DMS153 treated with DMSO at 0.1 percent for 48 hours (cell line): ENCODE measurements around the gene HDAC4.
A peak's percentile ranks its signal among the peaks of the same experiment; 100 is the strongest.
"Not testable (repeated sequence)": the region's sequence is repeated elsewhere in the genome, so short reads cannot be mapped to it uniquely, and the experiment has no call there.

Experiments
- DNase-seq: peaks from one replicate; lab custom pipeline; 2025; ENCODE audit not compliant: unreplicated experiment; lab: John Stamatoyannopoulos, UW

The HDAC4 gene

DNA sequence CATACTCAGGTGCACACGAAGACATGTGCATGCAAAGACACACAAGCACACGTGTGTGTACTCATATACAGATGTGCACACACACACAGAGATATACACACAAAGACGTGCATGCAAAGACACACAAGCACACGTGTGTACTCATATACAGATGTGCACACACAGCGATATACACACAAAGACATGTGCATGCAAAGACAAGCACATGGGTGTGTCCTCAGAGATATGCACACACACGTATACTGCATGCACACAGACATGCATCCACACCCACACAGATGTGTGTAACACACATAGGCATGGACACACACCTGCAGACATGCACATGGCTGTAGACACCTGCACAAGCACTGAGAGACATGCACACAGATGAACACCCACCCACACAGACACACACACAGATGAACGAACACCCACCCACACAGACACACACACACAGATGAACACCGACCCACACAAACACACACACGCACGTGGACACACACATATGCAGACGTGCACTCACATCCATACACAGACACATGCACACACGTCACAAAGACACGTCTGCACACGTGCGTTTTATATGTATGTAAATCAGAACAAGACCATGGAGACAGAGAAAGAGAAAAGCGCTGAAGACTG is 321.0 kb downstream of the HDAC4 start:
- DNase-seq, result no peak

DNA sequence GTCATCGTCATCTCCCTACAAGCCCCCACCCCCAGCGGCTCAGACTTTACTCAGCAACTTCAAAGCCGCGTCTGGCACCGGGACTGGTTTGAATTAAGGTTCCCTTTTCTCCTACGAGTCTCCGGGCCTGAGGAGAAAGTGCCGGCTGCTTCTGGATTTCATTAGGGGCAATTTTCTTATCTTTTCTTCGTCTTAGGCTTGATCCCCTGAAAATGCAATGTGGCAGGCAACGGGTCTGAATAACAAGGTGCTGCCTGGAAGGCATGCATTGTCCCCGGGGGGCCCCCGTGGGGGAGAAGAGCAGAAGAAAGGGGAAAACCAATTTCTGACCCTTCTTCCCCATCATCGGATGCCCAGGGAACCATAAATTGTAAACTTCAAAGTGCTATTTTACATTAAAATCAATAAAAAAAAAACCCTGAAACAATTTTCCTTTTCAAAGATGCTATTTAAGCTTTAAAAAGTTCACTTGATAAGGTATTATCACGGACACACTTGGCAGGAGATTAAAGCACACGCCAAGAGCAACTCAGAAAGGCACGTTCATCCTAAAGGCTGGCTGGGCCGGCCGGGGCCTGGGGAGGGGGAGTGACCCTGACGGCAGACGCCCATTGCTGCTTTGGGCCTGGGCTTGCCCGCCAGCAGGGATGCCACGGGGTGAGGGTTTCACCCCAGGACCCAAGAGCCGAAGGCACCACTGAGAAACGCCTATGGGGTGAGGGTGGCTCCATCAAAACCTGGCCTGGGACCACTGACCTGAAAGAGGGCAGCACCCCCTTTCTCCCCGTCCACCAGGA is 322.5 kb downstream of the HDAC4 start:
- no peak for DNase-seq

DNA sequence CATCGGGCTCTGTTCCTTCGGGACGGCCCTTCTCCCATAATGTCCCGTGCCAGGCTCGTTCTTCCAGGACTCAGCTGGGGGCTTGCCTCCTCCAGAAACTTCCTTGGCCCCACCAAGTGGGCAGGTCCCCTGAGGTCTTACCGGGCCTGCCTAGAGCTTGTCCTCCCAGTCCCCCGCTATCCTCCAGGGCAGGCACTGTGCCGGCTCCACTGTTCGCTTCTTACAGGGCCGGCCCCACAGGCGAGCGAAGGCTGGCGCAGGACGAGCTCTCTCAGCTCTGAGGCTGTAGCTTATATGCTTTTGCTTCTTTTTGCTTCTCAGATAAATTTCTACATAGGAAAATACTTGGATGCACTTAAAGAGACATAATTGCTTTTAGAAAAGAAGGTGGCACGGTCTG is 323.6 kb downstream of the HDAC4 start:
- DNase-seq, result no peak

DNA sequence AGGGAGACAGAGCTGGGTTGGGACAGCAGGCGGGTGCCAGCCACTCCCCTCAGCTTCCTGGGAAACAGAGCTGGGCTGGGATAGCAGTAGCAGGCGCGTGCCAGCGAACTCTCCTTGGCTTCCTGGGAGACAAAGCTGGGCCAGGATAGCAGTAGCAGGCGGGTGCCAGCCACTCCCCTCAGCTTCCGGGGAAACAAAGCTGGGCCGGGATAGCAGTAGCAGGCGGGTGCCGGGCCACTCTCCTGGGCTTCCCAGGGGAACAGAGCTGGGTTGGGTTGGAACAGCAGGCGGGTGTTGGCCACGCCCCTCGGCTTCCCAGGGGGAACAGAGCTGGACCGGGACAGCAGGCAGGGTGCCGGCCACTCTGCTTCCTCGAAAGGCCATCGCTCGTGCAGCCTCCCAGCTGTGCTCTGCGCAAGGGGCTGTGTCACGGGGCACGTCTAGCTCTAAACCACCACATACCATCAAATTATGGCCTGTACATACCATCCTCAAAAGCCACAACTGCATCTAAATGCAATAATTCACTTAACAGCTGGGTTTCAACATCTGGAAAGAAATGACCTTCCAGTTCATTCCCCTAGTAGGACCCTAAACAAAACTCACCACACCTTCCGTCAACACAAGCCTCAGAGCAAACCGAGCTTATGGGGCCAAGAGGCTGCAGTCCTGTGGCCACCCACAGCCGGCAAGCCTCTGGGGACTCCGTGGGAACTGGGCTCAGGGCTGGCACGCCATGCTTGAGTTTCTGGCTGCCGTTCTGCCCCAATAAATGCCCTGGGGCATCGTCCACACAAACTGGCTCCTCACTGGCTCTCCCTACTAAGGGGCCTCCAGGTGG is 324.7 kb downstream of the HDAC4 start:
- peak; percentile 13 for DNase-seq

DNA sequence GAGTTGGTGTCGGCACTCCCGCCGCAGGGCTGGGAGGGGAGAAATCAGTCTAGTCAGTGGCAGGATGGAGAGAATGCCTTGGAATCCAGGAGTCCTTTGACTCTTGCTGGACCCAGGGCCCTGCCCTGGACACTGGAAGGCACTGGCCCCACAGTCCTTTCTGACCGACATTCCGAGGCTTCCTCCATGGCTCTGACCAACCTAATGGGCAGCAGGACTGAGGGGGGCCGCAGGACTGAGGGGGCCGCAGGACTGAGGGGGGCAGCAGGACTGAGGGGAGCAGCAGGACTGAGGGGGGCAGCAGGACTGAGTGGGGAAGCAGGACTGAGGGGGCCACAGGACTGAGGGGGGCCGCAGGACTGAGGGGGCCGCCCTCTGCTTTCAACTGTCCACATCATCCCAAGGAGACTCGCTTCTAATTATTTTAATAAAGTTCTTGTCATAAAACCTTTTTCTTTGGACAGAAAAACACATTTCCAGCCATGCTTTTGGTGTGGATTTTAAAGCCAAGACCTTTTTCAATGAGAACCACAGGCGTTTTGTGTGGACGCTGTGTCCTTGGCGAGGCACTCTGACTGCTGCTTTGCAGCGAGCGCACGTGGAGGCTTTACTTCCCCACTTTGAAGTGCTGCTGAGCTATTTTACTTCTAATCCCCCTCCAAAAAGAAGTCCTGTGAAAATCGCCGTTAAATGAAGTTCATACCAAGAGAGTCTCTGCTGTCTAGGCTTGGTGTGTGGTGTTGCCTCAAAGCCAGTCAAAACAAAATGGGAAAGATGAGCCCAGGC is 326.9 kb downstream of the HDAC4 start:
- DNase-seq, result no peak

DNA sequence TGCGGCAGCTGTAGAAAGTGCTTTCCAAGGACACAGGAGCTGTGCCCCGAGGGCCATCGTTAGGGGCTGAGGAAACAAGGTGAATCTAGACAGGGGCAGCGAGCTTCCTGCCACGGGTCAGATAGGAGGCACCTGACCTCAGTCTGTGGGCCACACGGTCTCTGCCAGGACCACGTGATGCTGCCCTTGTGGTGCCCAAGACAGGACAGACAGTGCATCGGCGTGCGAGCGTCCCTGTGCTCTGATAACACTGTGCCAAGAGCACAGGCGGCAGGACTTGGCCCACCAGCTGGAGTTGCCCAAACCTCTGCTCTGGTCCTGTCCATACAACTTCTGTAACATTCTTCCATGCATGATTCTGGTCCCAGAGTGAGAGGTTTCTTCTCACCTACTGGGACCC is 327.6 kb downstream of the HDAC4 start:
- DNase-seq, result no peak

DNA sequence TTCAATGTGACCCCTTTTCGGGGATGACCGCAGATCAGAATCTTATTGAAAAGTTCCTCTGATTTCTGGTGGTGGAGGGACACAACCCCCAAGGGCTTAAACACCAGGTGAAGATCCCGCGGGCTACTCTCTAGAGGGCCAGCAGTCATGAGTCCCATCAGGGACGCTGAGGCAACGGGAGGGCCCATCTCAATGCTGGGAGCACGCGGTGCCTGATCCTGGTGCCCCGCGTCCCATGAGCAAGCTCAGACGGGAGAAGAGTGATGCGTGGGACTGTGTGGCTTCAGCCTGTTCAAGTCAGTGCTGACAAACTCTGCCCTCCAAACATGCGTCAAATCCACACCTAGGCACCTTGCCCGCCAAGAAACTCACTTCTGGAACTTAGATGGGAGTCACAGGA is 328.0 kb downstream of the HDAC4 start:
- DNase-seq, result no peak

DNA sequence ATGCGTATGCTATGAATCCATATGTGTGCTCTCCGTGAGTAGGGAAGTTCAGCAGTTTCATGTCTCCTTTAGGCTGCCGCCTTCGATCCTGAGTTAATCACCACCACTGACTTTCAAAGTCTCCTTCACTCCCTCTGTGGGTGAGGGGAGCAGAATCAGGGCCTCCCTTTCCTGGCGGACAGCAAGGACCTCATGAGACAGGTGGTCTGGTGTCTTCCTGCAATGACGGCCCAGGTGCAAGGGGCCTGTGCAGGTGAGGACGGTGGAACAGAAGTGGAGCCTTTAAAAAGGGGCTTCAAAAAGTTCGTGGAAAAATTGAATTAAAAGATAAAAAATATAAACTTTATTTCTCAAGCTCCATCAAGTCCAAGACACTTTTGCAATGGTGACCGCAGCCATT is 330.4 kb downstream of the HDAC4 start:
- no peak for DNase-seq

DNA sequence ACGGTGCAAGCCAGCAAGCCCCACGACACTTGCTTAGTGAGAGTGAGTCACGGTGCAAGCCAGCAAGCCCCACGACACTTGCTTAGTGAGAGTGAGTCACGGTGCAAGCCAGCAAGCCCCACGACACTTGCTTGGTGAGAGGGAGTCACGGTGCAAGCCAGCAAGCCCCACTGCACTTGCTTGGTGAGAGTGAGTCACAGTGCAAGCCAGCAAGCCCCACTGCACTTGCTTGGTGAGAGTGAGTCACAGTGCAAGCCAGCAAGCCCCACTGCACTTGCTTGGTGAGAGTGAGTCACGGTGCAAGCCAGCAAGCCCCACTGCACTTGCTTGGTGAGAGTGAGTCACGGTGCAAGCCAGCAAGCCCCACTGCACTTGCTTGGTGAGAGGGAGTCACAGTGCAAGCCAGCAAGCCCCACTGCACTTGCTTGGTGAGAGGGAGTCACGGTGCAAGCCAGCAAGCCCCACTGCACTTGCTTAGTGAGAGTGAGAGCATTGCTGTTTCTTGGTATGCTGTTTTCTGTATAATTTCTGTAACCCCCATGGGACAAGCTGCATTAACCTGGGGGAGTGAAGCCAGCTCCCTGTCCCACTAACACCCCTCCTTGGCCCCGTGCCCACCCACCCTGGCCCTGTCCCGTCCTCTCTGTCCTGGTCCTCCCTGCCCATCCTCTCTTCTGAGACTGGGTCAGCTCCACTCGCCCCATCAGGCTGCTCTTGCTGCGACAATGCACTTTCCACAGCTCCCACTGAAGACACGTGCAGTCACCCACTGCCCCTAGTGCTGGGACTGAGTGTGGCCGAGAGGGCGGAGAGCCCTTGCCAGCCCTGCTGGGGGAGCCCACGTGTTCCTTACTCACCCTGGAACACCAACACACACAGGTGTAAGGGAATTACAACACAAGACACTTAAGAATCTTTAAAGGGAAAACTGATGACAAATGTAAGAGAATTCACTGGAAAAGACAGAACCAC is 331.2 kb downstream of the HDAC4 start:
- not testable (repeated sequence) for DNase-seq

DNA sequence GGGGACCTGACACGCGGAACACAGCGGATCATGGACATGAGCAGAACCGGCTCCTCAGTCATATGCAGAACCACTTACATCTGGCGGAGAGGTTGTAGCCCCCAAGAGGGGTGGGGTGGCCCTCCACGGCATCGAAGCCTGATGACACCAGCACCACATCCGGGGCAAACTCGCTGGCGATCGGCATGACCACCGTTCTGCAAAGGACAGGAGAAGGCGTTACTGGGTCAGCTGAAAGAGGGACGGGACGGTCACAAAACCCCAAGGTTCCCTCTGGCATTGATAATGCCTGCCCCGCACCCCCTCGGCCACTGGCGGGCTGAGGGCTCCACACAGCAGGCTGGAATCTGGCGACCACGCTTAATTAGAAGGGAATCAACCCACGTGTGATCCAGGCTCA is 332.4 kb downstream of the HDAC4 start:
- no peak for DNase-seq

DNA sequence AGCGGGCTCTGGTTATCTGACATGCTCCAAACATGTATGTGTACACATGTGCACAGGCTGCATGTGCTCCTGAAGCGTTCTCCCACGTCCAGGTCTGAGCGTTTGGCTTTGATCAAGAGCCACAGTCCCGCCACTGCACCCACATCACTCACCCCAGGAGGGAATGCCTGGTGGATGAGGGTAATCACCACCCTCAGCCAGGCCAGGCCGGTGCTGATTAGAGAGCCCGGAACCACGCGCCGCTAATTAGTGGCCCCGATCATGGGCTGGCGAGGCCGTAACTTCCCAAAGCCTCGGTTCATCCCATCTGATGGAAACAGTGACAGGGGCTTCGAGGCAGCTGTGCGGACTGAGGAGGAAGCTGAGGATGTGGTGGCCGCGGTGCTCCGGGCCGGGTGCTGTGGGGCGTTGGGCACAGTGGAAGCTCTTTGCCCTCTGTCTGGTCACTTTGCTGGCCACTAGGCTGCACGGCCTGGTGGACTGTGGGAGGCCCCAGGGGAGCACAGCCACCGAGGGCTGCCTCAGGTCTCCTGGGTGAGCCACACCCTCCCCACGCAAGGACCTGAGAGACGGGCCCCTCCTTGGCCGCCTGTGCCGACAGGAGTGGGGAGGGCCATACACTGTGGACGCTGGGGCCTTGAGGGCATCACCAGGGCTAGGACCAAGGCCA is 333.5 kb downstream of the HDAC4 start:
- no peak for DNase-seq

DNA sequence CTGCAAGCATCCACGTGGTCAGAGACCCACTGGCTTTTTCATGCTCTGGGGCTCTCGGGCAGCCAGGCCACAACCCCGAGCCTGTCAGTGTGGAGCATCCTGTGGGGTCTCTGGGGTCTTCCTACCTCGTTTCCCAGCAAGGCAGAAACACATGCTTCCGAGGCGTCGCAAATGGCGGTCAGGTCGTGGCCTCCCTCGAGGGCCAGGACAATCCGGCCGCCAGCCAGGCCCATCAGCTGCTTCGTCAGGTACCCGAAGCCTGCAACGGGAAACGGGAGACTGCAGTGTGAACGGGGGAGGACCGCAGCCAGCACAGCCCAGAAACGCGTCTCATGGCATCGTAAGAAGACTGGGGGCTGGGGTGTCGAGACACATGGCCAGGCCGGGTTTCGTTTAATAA is 334.2 kb downstream of the HDAC4 start:
- no peak for DNase-seq

DNA sequence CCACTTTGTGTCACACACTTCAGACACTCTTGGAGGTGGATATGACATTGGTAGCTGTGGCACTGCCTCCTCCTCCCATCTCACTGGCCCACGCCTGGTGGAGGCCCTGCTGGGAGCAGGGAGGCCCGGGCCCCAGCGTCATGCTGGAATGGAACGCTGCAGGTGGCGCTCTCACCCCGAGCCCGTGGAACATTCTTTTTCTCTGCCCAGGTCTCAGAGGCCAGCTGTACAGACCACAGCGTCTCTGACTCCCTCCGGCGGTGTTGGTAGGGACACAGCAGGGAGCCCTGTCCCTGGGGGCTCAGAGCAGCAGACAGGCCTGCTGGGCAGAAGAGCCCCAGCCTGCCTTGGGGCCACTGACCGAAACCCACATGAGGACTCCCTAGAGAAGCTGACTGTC is 334.9 kb downstream of the HDAC4 start:
- no peak for DNase-seq

DNA sequence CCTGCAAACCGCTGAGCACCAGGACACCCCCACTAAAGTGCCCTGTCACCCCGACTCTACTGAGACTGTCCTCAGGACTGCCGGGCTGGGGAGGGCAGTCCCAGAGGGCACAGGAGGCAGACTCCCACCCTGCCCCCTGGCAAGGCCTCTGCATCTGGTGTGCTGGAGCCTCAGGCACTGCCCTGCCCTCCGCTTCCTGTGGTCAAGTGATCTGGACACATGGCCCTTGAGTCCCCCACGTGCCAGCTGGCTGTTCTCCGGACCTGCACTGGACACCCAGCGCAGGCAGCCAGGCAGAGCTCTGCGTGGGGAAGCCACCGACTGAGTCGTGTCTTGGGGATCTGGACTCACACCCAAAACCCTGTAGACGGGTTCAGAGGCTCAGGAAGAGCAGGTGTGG is 335.3 kb downstream of the HDAC4 start:
- no peak for DNase-seq

DNA sequence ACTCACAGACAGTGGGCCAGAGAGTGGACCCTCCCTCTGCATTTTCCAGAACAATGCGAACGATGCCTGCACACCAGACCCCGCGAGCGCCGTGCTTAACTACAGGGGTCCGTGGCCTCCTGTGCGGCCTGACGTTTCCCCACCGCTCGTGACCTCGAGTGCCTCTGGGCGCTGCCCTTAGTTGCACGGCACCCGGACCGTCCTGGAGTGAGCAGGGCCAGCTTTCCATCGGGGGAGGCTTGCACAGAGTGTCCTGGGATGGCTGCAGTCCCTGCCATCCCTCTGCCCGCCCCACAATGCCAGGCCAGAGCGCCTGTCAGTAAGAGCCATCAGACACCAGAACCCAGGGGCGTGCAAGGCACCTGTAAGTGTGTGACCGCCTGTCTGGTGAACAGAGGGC is 335.9 kb downstream of the HDAC4 start:
- DNase-seq, result no peak

DNA sequence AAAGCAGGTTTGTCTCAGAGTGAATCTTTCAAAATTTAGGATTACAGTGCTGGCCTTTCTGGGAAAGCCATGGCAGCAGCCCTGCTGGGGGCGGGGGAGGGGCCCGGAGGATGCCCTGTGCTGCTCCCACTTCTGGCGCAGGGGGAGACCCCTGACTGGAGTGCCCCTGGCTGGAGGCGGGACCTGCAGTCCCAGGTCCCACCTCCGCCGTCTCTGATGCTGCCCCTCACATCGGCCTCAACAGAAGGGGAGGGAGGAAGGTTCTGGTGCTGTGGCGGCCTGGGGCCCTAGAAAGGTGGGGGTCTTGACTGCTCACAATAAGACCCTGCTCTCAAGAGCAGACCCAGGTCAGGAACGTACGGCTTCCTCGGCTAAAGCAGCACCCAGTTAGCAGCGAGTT is 336.6 kb downstream of the HDAC4 start:
- no peak for DNase-seq

DNA sequence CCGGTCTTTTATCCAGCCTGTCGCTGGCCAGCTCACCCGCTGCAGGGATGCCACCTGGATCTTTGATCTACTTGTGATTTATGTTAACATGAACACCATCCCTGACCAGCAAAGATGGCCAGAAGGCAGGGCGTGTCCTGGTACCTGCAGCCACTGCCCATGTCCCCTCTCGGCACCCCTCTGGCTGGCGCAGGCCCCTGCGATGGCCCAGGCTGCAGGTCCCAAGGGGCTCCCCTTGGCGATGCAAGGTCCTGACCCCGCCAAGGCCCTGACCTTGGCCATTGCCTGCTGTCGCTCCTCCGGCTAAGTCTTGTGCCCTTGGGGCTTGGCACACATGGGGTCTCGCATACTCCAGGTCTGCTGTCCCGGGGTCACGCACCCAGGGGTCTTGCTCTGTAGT is 338.1 kb downstream of the HDAC4 start:
- no peak for DNase-seq

DNA sequence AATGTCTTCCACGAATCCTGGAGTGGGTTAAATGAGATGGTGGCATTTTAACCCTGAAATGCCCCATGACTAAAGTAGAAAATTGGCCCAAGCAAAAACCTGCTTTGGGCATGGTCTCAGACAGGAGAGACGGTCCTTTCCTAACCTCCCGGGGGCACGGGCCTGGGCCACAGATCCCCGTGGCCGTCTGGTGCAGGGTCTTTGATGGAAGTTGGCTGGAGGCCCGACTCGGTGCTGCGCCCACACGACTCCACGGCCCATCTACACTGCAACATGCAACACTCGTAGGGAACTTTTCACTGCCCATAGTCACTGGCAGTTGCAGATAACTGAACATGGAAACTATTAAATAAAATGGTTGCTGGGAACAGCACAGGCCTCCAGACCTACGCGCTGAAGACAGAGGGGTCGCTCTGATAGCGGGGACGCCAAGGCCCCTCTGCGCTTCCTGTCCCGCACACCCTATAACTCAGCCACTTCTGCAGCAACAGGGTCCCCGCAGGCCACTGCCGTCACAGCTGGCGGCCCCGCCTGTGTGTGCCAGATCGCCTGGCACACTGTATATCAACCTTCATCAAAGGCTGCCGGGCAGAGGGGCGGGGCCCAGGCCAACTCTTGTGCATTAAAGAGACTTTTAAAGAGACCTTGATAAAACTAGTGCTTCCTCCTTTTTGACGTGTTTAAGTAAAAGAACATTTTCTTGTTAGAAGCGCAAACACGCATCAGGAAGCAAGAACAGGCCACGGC is 338.8 kb downstream of the HDAC4 start:
- no peak for DNase-seq
